Lower lobe of right lung (tissue), 2 donors: ENCODE data around the gene LRRC1. TPM values are rescaled to one million over a fixed set of nuclear protein-coding genes. Genes with fewer than 3 reads are reported as not detected.
A peak's percentile ranks its signal among the peaks of the same experiment; 100 is the strongest.
"Not testable (repeated sequence)": the region's sequence is repeated elsewhere in the genome, so short reads cannot be mapped to it uniquely, and the experiment has no call there.

ENCODE experiments used
- ATAC-seq, 2 donors: fragments of 200-7000 bp; cut with Tn5 transposase; one replicate each; pipeline ENCODE4 v1.9.1; 2020 to 2022; ENCODE audit warnings: mild to moderate bottlenecking in 2 of 2, moderate library complexity in 2 of 2
- DNase-seq: peaks from one replicate; pipeline ENCODE4 v3.0.0-alpha.2; 2020
- H3K27ac ChIP-seq: fragments of 200-600 bp; one replicate; pipeline ENCODE4 v1.8.0; 2022
- H3K27me3 ChIP-seq: fragments of 200-600 bp; one replicate; pipeline ENCODE4 v1.8.0; 2022; ENCODE audit warnings: low read depth
- H3K36me3 ChIP-seq: fragments of 200-600 bp; one replicate; pipeline ENCODE4 v1.8.0; 2022; ENCODE audit warnings: mild to moderate bottlenecking
- H3K4me1 ChIP-seq: fragments of 200-600 bp; one replicate; pipeline ENCODE4 v1.8.0; 2022
- H3K4me3 ChIP-seq: fragments of 200-600 bp; one replicate; pipeline ENCODE4 v1.8.0; 2022; ENCODE audit warnings: mild to moderate bottlenecking
- H3K9me3 ChIP-seq: fragments of 200-600 bp; one replicate; pipeline ENCODE4 v1.8.0; 2022
- CTCF ChIP-seq: fragments of 200-600 bp; IDR thresholded peaks from one replicate; pipeline ENCODE4 v1.8.0; 2022; ENCODE audit warnings: antibody characterized with exemption, mild to moderate bottlenecking
- intact Hi-C: fragments of 100-400 bp; cut with DNase I; formaldehyde crosslinking; loops from one replicate; pipeline ENCODE4 v1.11.0; 2022
- total RNA-seq: library from RNA; stranded (reverse); fragmentation: NEBNext Ultra II Directional; extraction: Animal tissue kit (Norgen Biotek cat#: 25700); gene quantifications from one replicate; pipeline ENCODE4 v1.2.1, GENCODE V29; 2021
- donor health status: DM: no; HTN: yes; CAD: no; lungs with severe emphysema.

Gene LRRC1
- total RNA-seq, 1 donor from 2014 or later = 13.4 TPM

GRCh38 chr6:53773044-53773696 is 21.6 kb upstream of the LRRC1 start:
- Histone ChIP-seq H3K4me1 (no peaks in the 10 kb centered on the region), H3K9me3 (no peaks in the 10 kb centered on the region), H3K27me3 (no peaks in the 10 kb centered on the region), H3K36me3 (no peaks in the 10 kb centered on the region), H3K4me3 (no peak overlapping the region), H3K27ac (no peak overlapping the region)
- no peak for TF ChIP-seq CTCF
- intact Hi-C loops = no loop called here
- ATAC-seq (no peak), DNase-seq (no peak)

- DNase-seq, ATAC-seq, H3K27ac ChIP-seq, H3K9me3 ChIP-seq, H3K4me1 ChIP-seq, H3K27me3 ChIP-seq, intact Hi-C loops, H3K36me3 ChIP-seq, H3K4me3 ChIP-seq: not testable (repeated sequence)
These were observed 18.7 kb upstream of the LRRC1 start for GRCh38 chr6:53776152-53776551.

- DNase-seq, intact Hi-C loops, H3K36me3 ChIP-seq, H3K4me1 ChIP-seq, ATAC-seq, H3K4me3 ChIP-seq, H3K27me3 ChIP-seq, H3K27ac ChIP-seq: not testable (repeated sequence)
- H3K9me3 ChIP-seq = peaks cover 15% of the 10 kb centered on the region
These were observed 9.8 kb upstream of the LRRC1 start for GRCh38 chr6:53784991-53785390.

- Histone ChIP-seq H3K27me3 (no peaks in the 10 kb centered on the region), H3K27ac (no peak overlapping the region), H3K9me3 (peaks cover 15% of the 10 kb centered on the region), H3K36me3 (no peaks in the 10 kb centered on the region), H3K4me3 (no peak overlapping the region), H3K4me1 (no peaks in the 10 kb centered on the region)
- TF ChIP-seq CTCF = no peak
- intact Hi-C loops = no loop called here
- DNase-seq (no peak), ATAC-seq (no peak)
These were observed 8.0 kb upstream of the LRRC1 start for GRCh38 chr6:53786832-53787231.

GRCh38 chr6:53790886-53791285 is 3.9 kb upstream of the LRRC1 start:
- no peak for ATAC-seq
- Histone ChIP-seq H3K9me3 (peaks cover 15% of the 10 kb centered on the region), H3K4me3 (no peak overlapping the region), H3K27ac (no peak overlapping the region), H3K27me3 (no peaks in the 10 kb centered on the region), H3K4me1 (peaks cover 15% of the 10 kb centered on the region), H3K36me3 (no peaks in the 10 kb centered on the region)
- DNase-seq = no peak
- intact Hi-C loops = no loop called here
- no peak for TF ChIP-seq CTCF

- TF ChIP-seq CTCF = no peak
- DNase-seq = no peak
- H3K36me3 ChIP-seq = no peaks in the 10 kb centered on the region
- H3K9me3 ChIP-seq = peaks cover 15% of the 10 kb centered on the region
- no peaks in the 10 kb centered on the region for H3K27me3 ChIP-seq
- intact Hi-C loops = no loop called here
- H3K4me1 ChIP-seq = peaks cover 26% of the 10 kb centered on the region
- H3K27ac ChIP-seq = no peak overlapping the region
- no peak for ATAC-seq
- H3K4me3 ChIP-seq = no peak overlapping the region
These were observed 2.8 kb upstream of the LRRC1 start for GRCh38 chr6:53792016-53792415.

- Histone ChIP-seq H3K9me3 (peaks cover 14% of the 10 kb centered on the region), H3K27me3 (no peaks in the 10 kb centered on the region), H3K4me1 (peaks cover 26% of the 10 kb centered on the region), H3K4me3 (peak overlapping the region; percentile 89), H3K36me3 (no peaks in the 10 kb centered on the region), H3K27ac (peak overlapping the region; percentile 20)
- intact Hi-C loops = no loop called here
- DNase-seq = no peak
- ATAC-seq = no peak
- TF ChIP-seq CTCF = no peak
These were observed 1.9 kb upstream of the LRRC1 start for GRCh38 chr6:53792973-53793317.
